ENCODE data around the gene IFNLR1.

DNA sequence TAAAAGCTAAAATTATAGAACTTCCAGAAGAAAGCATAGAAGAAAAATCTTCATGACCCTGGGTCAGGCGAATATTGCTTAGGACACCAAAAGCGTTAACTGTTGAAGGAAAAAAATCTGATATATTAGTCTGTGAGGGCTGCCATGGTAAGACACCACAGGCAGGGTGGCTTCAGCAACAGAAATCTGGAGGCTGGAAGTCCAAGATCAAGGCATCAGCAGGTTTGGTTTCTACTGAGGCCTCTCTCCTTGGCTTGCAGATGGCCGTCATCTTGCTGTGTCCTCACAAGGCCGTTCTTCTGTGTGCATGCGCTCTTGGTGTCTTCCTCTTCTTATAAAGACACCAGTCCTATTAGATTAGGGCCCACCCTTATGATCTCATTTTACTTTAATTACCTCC, 14.5 kb downstream of the IFNLR1 start:
- TF ChIP-seq, protein P1, sequence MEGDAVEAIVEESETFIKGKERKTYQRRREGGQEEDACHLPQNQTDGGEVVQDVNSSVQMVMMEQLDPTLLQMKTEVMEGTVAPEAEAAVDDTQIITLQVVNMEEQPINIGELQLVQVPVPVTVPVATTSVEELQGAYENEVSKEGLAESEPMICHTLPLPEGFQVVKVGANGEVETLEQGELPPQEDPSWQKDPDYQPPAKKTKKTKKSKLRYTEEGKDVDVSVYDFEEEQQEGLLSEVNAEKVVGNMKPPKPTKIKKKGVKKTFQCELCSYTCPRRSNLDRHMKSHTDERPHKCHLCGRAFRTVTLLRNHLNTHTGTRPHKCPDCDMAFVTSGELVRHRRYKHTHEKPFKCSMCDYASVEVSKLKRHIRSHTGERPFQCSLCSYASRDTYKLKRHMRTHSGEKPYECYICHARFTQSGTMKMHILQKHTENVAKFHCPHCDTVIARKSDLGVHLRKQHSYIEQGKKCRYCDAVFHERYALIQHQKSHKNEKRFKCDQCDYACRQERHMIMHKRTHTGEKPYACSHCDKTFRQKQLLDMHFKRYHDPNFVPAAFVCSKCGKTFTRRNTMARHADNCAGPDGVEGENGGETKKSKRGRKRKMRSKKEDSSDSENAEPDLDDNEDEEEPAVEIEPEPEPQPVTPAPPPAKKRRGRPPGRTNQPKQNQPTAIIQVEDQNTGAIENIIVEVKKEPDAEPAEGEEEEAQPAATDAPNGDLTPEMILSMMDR (IDR thresholded peaks at IDR 0.05; ENCODE audit: poor library complexity) = no peak
- TF ChIP-seq EZH2 (IDR thresholded peaks at IDR 0.05; ENCODE audit: borderline replicate concordance) (no peak), EZH2phosphoT487 (IDR thresholded peaks at IDR 0.05; ENCODE audit: low read depth, severe bottlenecking, unreplicated experiment) (no peak)
